ENCODE data around the gene GMFB. TPM values are rescaled to one million over a fixed set of nuclear protein-coding genes. Genes with fewer than 3 reads are reported as not detected.
A peak's percentile ranks its signal among the peaks of the same experiment; 100 is the strongest.

The GMFB gene
- total RNA-seq, 1 experiment from 2014 or later: 53.8 TPM

GRCh38 chr14:54440873-54441868 lies 47.6 kb downstream of the GMFB start, which contains the start of gene CNIH1 (continued):
- peak; percentile 55 to 90 (median 85); a peak in 5 of 6 replicates for TF ChIP-seq CTCF (IDR thresholded peaks at IDR 0.05 in 2 of 3, conservative IDR thresholded peaks at IDR 0.05 in 1 of 3; ENCODE audit: borderline replicate concordance in 1 of 3, insufficient read depth in 1 of 3, low read depth in 2 of 3, low read length in 2 of 3)
- TF ChIP-seq POLR2AphosphoS5 (IDR thresholded peaks at IDR 0.05; ENCODE audit: low read depth, low read length): peak; percentile 83
- TF ChIP-seq RAD21 (IDR thresholded peaks at IDR 0.05; ENCODE audit: low read depth): peak; percentile 30; the same call in 1 of the 2 replicates

- no peaks in the 10 kb centered on the region for H3K27me3 ChIP-seq (ENCODE audit: insufficient read depth, low read length)
- intact Hi-C loops (cut with micrococcal nuclease): loop anchor here (2.0 kb wide), 1 partner anchor 74 kb away; no protein-coding TSS in a partner anchor
- DNase-seq (ENCODE audit: low read depth, low spot score): no peak
- H3K9ac ChIP-seq (ENCODE audit: low read length): peak overlapping the region; percentile 91
- H3K27ac ChIP-seq (ENCODE audit: low read depth, low read length): peak overlapping the region; percentile 97
- H3K9me2 ChIP-seq (ENCODE audit: insufficient read depth): no peaks in the 10 kb centered on the region
- BruUV-seq (replicated peaks): no TSS peak
- POLR2A ChIA-PET: no interaction called here
- no peak overlapping the region for H2AFZ ChIP-seq (ENCODE audit: low read depth, low read length, poor library complexity, severe bottlenecking)
- peaks cover 54% of the 10 kb centered on the region for H3K79me2 ChIP-seq (ENCODE audit: insufficient read depth, low read length)
- CTCF ChIA-PET: no interaction called here
- H4K20me1 ChIP-seq (ENCODE audit: insufficient read depth): peaks cover 9% of the 10 kb centered on the region; the same call in 1 of the 2 replicates
- peak overlapping the region; percentile 71 to 72 for H3K4me3 ChIP-seq (replicated peaks in 1 of 2; ENCODE audit: low read depth in 1 of 2, low read length in 2 of 2)
- no peaks in the 10 kb centered on the region for H3K36me3 ChIP-seq (ENCODE audit: control insufficient read depth in 1 of 2, insufficient read depth in 2 of 2, low read length in 2 of 2)
- no peak for ATAC-seq
- peak overlapping the region; percentile 81 for H3K4me2 ChIP-seq (ENCODE audit: low read length)
- peaks cover 10 to 31% of the 10 kb centered on the region in 2 experiments; a peak in 3 of 4 replicates for H3K4me1 ChIP-seq (ENCODE audit: control insufficient read depth in 1 of 2, insufficient read depth in 2 of 2, low read length in 2 of 2)
- no peaks in the 10 kb centered on the region for H3K9me3 ChIP-seq (ENCODE audit: control insufficient read depth in 1 of 2, insufficient read depth in 1 of 2, low read depth in 1 of 2, low read length in 2 of 2)
- no peak for TF ChIP-seq ZBTB33 (IDR thresholded peaks at IDR 0.05; ENCODE audit: extremely low read depth, insufficient replicate concordance, low read length)
- no peak for TF ChIP-seq CEBPB (IDR thresholded peaks at IDR 0.05; ENCODE audit: low read depth)
- no peak for TF ChIP-seq CBX3 (IDR thresholded peaks at IDR 0.05; ENCODE audit: low read depth)
- TF ChIP-seq EZH2 (IDR thresholded peaks at IDR 0.05): no peak
- no peak for TF ChIP-seq TCF7L2 (IDR thresholded peaks at IDR 0.05; ENCODE audit: borderline replicate concordance, extremely low read depth, insufficient read depth, insufficient read length)
- no peak; the same call in 1 of the 2 replicates for TF ChIP-seq MAX (IDR thresholded peaks at IDR 0.05)
- no peak for TF ChIP-seq SIN3A (IDR thresholded peaks at IDR 0.05; ENCODE audit: low read depth)
- TF ChIP-seq EGR1 (IDR thresholded peaks at IDR 0.05; ENCODE audit: low read depth): no peak
- no peak for TF ChIP-seq YY1 (IDR thresholded peaks at IDR 0.05; ENCODE audit: extremely low read depth, insufficient replicate concordance, low read depth, low read length)
- no peak for TF ChIP-seq ZNF274 (IDR thresholded peaks at IDR 0.05; ENCODE audit: low read depth, low read length)
- RAD21 ChIA-PET (ENCODE audit: low non-redundant PET in 1 of 2, low total read pairs in 2 of 2, uncharacterized antibody in 2 of 2, unreplicated experiment in 2 of 2): no interaction called here
Observed at GRCh38 chr14:54440476-54440872, 48.3 kb downstream of the GMFB start.
